Measurements from ENCODE around the gene TMPRSS9.
A peak's percentile ranks its signal among the peaks of the same experiment; 100 is the strongest.

TMPRSS9 gene

DNA sequence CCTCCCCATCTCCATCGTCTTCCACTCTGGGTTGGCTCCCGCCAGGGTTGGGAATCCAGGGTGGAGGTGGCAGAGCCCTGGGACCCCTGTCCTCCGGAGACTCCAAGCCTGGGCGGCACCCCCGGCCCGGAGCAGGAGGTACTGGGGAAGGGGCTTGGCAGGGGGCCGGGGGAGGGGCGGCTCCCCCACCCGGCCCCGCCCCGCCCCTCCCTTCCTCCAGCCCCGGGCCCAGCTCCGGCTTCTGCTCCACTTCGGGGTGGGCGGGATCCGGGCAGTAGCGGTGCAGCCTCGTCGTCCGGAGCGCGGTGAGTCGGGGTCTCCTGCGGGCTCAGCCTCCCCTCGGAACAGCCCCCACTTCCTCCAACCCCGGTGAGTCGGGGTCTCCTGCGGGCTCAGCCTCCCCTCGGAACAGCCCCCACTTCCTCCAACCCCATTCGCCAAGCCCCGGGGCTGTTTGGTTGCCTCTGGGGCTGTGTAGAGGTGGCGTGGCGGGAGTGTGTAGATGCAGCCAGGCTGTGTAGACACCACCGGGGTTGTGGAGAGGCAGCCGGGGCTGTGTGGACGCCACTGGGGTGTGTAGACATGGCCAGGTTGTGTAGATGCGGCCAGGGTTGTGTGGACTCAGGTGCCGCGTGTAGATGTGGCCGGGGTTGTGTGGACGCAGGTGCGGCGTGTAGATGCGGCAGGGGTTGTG is at the start of gene TMPRSS9:
Gene TMPRSS9, plus strand, starts transcription at position 274 of the 694 bp plus-strand sequence. CDS start 29,521 bp downstream, outside the sequence.
- no peak for DNase-seq
- TF ChIP-seq POLR2A (IDR thresholded peaks at IDR 0.05; ENCODE audit: low read length) (no peak), GATA1 (IDR thresholded peaks at IDR 0.05; ENCODE audit: low read depth, low read length) (no peak)

DNA sequence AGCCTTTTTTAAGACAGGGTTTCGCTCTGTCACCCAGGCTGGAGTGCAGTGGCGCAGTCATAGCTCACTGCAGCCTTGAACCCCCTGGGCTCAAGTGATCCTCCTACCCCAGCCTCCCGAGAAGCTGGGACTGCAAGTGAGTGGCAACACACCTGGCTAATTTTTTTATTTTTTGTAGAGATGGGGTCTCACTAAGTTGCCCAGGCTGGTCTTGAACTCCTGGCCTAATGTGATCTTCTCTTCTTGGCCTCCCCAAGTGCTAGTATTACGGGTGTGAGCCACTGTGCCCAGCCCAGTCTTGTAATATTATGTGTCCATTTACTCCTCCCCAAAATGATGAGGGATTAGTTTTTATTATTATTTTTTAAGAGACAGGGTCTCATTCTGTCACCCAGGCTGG is 49.0 kb upstream of the TMPRSS9 start:
- DNase-seq = no peak
- TF ChIP-seq POLR2A (IDR thresholded peaks at IDR 0.05; ENCODE audit: low read length) = no peak
- no peak for TF ChIP-seq GATA1 (IDR thresholded peaks at IDR 0.05; ENCODE audit: low read depth, low read length)

DNA sequence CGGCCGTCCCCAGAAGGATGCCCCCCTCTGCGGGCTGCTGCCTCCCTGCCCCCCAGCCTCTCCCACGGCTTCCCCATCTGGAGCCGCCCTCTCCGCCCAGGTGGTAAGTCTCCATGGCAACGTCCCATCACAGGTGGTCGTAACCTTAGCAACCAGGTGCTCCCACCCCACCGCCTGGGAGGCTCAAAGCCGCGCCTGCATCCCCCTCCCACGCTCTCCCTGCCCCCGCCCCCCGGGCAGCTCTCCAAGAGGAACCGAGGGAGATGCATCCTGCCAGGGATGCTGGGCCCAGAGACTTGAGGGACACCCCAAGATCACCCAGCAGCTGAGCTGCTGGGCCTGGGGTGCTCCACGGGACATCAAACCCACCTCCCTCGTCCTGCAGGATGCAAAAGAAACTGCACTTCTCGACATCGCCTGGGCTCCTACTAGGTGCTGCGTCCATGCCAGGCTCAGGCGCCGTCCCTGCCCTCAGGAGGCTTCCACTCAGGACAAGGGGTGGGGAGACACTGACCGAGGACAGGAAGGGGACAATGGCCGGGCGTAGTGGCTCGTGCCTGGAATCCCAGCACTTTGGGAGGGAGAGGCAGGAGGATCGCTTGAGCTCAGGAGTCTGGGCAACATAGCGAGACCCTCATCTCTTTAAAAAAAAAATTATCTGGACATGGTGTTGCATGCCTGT is 47.1 kb upstream of the TMPRSS9 start:
- TF ChIP-seq GATA1 (IDR thresholded peaks at IDR 0.05; ENCODE audit: low read depth, low read length) (no peak), POLR2A (IDR thresholded peaks at IDR 0.05; ENCODE audit: low read length) (no peak)
- DNase-seq = no peak

DNA sequence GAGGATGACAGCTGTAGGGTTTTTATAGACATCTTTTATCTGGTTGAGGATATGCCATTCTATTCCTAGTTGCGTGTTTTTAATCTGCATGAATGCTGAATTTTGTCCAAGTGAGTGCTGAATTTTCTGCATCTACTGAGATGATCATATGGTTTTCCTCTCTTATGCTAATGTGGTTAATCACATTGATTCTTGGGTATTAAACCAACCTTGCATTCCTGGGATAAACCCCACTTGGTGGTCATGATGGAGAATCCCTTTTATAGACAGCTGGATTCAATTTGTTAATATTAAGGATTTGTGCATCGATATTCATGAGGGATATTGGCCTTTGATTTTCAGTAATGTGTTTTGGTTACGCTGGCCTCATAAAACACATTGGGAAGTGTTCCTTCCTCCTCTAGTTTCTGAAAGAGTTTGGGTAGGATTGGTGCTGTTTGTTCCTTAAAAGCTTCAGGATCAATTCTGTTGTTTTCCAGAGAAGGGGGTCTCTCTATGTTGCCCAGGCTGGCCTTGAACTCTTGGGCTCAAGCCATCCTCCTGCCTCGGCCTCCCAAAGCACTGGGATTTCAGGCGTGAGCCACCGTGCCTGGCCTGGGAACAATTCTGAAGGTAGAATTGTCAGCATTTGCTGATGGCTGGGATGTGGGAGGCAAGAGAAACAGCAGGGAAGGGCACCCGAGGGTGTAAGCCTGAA is 44.8 kb upstream of the TMPRSS9 start:
- TF ChIP-seq POLR2A (IDR thresholded peaks at IDR 0.05; ENCODE audit: low read length) (no peak), GATA1 (IDR thresholded peaks at IDR 0.05; ENCODE audit: low read depth, low read length) (no peak)
- no peak for DNase-seq

DNA sequence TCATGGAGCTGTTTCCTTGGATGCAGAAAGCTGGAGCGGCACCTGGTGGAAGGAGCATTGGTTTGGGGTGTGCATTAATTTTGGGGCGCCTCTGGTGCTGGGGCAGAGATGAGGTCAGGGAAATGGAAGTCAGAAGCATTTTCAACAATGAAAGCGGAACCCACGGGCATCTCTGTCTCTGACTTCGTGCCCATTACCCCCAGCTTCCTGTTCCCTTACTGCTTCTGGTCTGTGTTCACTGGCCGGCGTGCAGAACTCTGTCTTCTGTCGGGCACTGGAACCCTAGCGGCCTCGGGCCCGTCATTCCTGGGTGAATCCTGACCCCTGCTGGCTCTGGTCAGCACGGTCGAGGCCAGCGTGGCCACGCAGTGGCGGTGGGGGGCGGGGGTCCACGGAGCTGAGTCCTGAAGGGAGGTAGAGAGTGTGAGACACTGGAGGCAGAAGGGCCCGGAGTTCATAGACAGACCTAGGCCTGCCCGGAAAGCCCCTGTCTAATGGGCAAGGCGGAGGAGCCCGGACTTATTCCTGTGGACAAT is 44.2 kb upstream of the TMPRSS9 start:
- peak; percentile 48 to 50 for DNase-seq
- TF ChIP-seq POLR2A (IDR thresholded peaks at IDR 0.05; ENCODE audit: low read length) (no peak), GATA1 (IDR thresholded peaks at IDR 0.05; ENCODE audit: low read depth, low read length) (no peak)

DNA sequence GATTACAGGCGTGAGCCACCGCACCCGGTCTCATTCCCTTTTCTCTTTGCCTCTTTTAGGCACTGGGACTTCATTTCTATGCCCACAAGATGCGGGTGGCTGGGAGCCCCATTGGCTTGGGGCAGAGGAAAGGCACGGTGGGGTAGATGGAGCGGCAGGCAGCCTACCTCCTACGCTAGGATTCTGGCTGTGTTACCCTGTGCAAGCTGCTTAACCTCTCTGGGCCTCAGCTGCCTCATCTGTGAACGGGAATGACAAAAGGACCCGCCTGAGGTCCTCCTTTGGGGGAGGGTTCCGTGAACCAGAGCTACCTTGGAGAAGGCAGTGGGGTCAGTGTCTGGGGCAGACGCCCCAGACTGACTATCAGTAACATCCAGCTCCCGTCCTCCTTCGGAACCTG is 42.8 kb upstream of the TMPRSS9 start:
- TF ChIP-seq GATA1 (IDR thresholded peaks at IDR 0.05; ENCODE audit: low read depth, low read length) (no peak), POLR2A (IDR thresholded peaks at IDR 0.05; ENCODE audit: low read length) (no peak)

DNA sequence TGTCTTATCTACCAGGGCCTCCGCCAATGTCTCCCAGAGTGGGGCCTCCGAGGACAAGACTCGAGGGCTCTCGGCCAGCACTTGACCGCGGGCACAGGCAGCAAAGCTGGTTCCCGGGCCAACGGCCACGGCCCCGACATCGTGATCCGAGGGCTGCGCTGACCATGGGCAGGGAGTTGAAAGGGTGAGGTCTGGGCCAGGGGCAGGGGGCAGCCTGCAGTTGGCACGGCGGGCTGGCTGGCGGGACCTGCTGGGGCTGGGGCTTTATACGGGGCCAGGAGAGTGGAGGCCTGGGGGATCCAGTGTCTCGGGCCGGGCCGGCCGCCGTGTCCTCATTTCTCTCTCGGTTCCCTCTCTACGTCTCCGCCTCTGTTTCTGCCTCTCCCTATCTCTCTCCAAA is 42.3 kb upstream of the TMPRSS9 start:
- no peak for TF ChIP-seq GATA1 (IDR thresholded peaks at IDR 0.05; ENCODE audit: low read depth, low read length)
- no peak for TF ChIP-seq POLR2A (IDR thresholded peaks at IDR 0.05; ENCODE audit: low read length)
- no peak for DNase-seq

More for the DNA sequence above, 42.8 kb upstream of the TMPRSS9 start:
- DNase-seq = no peak

DNA sequence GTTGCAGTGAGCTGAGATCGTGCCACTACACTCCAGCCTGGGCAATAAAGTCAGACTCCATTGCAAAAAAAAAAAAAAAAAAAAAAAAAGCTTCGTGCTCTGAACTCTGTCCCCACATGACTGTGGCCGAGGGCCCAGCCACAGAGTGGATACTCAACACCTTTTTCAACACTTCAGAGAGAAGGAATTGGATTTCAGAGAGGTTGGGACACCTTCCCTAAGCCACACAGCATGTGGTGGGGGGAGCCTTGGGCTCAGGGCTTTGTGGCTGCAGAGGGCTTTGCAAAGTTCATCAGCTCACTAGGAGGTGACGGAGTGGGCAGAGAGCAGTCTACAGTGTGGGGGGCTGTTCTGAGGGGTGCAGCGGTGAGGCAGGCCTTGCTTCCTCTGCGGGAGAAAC is 41.1 kb upstream of the TMPRSS9 start:
- TF ChIP-seq GATA1 (IDR thresholded peaks at IDR 0.05; ENCODE audit: low read depth, low read length) (no peak), POLR2A (IDR thresholded peaks at IDR 0.05; ENCODE audit: low read length) (no peak)
- no peak for DNase-seq

DNA sequence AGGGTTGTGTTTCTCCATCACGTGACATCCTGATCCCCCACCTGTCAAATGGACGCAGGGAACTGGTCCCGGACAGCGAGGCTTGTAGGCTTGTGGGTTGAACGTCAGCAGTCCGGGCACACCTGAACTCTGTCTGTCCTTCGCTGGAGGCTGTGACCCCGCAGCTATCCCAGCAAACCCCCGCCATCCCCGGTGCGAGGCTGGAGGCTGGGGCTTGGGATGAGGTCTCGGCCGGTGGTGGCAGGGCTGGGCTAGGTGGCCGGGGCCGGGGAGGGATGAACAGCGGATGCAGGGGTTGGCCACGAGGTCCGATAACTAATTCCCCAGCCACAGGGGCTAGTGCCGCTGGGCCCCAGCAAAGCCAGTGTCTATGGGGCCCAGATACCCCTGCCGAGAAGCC is 40.5 kb upstream of the TMPRSS9 start:
- no peak for DNase-seq
- TF ChIP-seq POLR2A (IDR thresholded peaks at IDR 0.05; ENCODE audit: low read length) = no peak
- TF ChIP-seq GATA1 (IDR thresholded peaks at IDR 0.05; ENCODE audit: low read depth, low read length) = no peak

DNA sequence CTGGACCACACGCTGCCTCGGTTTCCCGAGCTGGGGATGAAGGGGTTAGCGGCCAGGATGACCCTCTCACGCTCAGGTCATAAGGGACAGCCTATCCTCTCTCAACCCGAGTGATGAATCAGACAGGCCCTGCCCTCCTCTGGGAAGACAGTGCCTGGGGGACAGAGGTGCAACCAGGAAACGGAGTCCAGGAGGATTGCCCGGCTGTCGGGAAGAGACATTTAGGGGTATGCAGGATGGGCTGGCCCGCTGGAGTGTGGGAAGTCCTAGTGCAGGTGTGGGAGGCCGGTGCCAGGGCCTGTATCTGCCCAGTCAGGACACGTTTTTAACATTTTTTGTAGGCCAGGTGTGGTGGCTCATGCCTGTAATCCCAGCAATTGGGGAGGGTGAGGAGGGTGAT is 40.0 kb upstream of the TMPRSS9 start:
- TF ChIP-seq POLR2A (IDR thresholded peaks at IDR 0.05; ENCODE audit: low read length) (no peak), GATA1 (IDR thresholded peaks at IDR 0.05; ENCODE audit: low read depth, low read length) (no peak)
- no peak for DNase-seq

DNA sequence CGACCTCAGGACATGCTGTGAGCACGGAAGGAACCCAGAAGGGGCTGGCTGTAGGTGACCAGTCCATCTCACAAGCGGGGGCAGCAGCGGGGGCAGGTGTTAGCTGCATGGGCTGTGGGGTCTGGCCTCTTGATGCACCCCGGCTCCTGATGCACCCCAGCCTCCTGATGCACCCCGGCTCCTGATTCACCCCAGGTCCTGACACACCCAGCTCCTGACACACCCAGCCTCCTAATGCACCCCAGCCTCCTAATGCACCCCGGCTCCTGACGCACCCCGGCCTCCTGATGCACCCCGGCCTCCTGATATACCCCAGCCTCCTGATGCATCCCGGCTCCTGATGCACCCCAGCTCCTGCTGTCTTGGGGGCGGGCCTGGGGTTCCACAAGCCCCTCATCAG is 39.1 kb upstream of the TMPRSS9 start:
- no peak for DNase-seq
- TF ChIP-seq GATA1 (IDR thresholded peaks at IDR 0.05; ENCODE audit: low read depth, low read length) (no peak), POLR2A (IDR thresholded peaks at IDR 0.05; ENCODE audit: low read length) (no peak)

DNA sequence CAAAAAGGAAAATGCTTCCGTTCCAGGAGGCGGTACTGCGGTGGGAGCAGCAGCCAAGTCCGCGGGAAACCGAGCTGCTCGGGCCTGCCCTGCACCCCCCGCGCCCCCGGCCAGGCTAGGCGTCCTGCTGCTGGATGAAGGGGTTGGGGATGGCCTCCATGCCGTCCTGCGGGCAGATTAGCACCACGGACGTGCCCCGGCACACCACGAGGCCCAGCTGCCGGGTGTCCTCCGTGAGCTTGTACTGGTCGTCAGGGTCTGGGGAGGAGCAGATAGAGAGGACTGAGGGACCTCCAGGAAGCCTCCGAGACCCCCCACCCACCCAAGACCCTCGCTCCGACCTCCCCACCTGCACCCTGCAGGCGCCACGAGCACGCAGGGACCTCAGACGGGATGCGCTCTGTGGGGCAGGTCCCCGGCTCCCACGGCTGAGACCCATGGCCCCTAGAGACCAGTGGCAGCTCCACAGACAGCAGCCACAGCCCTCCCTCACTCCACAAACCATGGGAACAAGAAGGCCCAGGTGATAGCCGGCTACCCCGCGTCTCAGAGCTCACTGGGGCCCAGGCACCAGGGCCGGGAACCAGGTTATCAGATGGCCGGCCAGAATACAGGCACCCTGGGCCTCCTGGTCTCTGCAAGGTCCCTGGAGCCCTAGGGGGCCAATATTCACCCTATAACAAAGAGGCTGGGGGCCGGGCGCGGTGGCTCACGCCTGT is 38.3 kb upstream of the TMPRSS9 start:
- TF ChIP-seq GATA1 (IDR thresholded peaks at IDR 0.05; ENCODE audit: low read depth, low read length) (no peak), POLR2A (IDR thresholded peaks at IDR 0.05; ENCODE audit: low read length) (no peak)
- DNase-seq = no peak

DNA sequence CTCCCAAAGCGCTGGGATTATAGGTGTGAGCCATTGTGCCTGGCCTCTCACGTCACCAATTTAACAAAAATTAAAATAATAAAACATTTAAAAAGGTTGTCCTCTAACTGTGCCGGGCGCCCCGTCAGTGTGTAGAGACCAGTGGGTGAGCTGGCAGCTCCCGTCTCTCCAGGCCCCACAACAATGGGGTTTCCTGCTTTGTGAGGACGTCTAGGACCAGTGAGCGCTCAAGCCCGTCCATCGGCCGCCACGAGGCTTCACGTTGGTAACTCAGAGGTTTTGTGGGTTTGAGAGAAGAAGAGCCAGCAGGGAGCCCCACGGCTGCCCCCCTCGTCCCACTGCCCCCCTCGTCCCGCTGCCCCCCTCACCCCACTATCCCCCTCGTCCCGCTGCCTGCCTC is 36.4 kb upstream of the TMPRSS9 start:
- DNase-seq = no peak
- no peak for TF ChIP-seq POLR2A (IDR thresholded peaks at IDR 0.05; ENCODE audit: low read length)
- no peak for TF ChIP-seq GATA1 (IDR thresholded peaks at IDR 0.05; ENCODE audit: low read depth, low read length)

Data from erythroblast (primary cell).